ENCODE measurements around the gene TCL1B. TPM values are rescaled to one million over a fixed set of nuclear protein-coding genes. Genes with fewer than 3 reads are reported as not detected.

TCL1B gene
- total and polyA plus RNA-seq, 2 experiments from 2014 or later: 5.5 to 6.0 TPM

- Mint-ChIP-seq H3K4me3 (no peak overlapping the region), H3K4me1 (peaks cover 30% of the 10 kb centered on the region), H3K27me3 (ENCODE audit: insufficient read depth, low read depth, poor library complexity) (no peaks in the 10 kb centered on the region), H3K27ac (peak overlapping the region; percentile 74), H3K36me3 (ENCODE audit: low read depth) (no peaks in the 10 kb centered on the region), H3K9me3 (no peaks in the 10 kb centered on the region)
- Histone ChIP-seq H3K27ac (ENCODE audit: low read depth) (no peak overlapping the region), H3K79me2 (replicated peaks; ENCODE audit: insufficient read depth) (no peaks in the 10 kb centered on the region), H3K36me3 (ENCODE audit: insufficient read depth) (no peaks in the 10 kb centered on the region), H3K4me1 (ENCODE audit: insufficient read depth) (peaks cover 19% of the 10 kb centered on the region), H3F3A (replicated peaks; ENCODE audit: low read depth) (no peaks in the 10 kb centered on the region), H3K27me3 (ENCODE audit: insufficient read depth) (0 out of 2 replicates have a peak, but pooled peaks cover 3% of the 10 kb centered on the region), H3K4me3 (no peak overlapping the region), H4K20me1 (replicated peaks; ENCODE audit: insufficient read depth) (no peaks in the 10 kb centered on the region), H2AFZ (peak overlapping the region; percentile 91), H3K4me2 (no peak overlapping the region), H3K9me2 (ENCODE audit: insufficient read depth) (0 out of 2 replicates have a peak, but pooled peaks cover 7% of the 10 kb centered on the region)
- DNase-seq (ENCODE audit: low spot score): no peak
- no peak for TF ChIP-seq CTCF (conservative IDR thresholded peaks at IDR 0.05; ENCODE audit: low read depth in 2 of 2)
- TF ChIP-seq CREB1 (CRISPR knock-in tag; IDR thresholded peaks at IDR 0.05; ENCODE audit: low read depth): no peak
- no peak for TF ChIP-seq EZH2 (IDR thresholded peaks at IDR 0.05; ENCODE audit: low read depth, unreplicated experiment)
- TF ChIP-seq ZNF114 (CRISPR knock-in tag; IDR thresholded peaks at IDR 0.05): no peak
- no peak for TF ChIP-seq NANOG (IDR thresholded peaks at IDR 0.05; ENCODE audit: borderline replicate concordance)
- TF ChIP-seq ETS1 (IDR thresholded peaks at IDR 0.05): no peak
- no peak for TF ChIP-seq POLR2AphosphoS5 (IDR thresholded peaks at IDR 0.05; ENCODE audit: low read depth)
- no peak for TF ChIP-seq ZNF462 (CRISPR knock-in tag; IDR thresholded peaks at IDR 0.05)
- no peak for ATAC-seq
These were observed 22.9 kb upstream of the TCL1B start for GRCh38 chr14:95663226-95663797.
